Measurements from ENCODE around the gene ICAM2.

ICAM2 gene

GRCh38 chr17:64020056-64020766 is at the start of gene ICAM2:
Gene ICAM2, minus strand, starts transcription at chr17:64020633. Its CDS starts 13,942 bp downstream, at chr17:64006691.
- DNase-seq: peak; percentile 72 to 89

- DNase-seq: no peak
Observed at GRCh38 chr17:64070213-64070612, 49.8 kb upstream of the ICAM2 start.

- no peak for DNase-seq
Observed at GRCh38 chr17:64069143-64069542, 48.7 kb upstream of the ICAM2 start.

- DNase-seq: no peak
Observed at GRCh38 chr17:64067657-64068056, 47.2 kb upstream of the ICAM2 start.

- no peak for DNase-seq
Observed at GRCh38 chr17:64066716-64067115, 46.3 kb upstream of the ICAM2 start.

- DNase-seq: no peak
Observed at GRCh38 chr17:64065161-64065560, 44.7 kb upstream of the ICAM2 start.

GRCh38 chr17:64064331-64064730 is 43.9 kb upstream of the ICAM2 start:
- no peak for DNase-seq

- peak; percentile 47 to 55 for DNase-seq
Observed at GRCh38 chr17:64063766-64064224, 43.4 kb upstream of the ICAM2 start.

- DNase-seq: no peak
Observed at GRCh38 chr17:64063088-64063487, 42.7 kb upstream of the ICAM2 start.

GRCh38 chr17:64061178-64061898 is 40.9 kb upstream of the ICAM2 start:
- no peak for DNase-seq

- no peak for DNase-seq
Observed at GRCh38 chr17:64060331-64060730, 39.9 kb upstream of the ICAM2 start.

GRCh38 chr17:64059756-64060155 is 39.3 kb upstream of the ICAM2 start:
- no peak for DNase-seq

GRCh38 chr17:64058621-64059020 is 38.2 kb upstream of the ICAM2 start:
- no peak for DNase-seq

- no peak for DNase-seq
Observed at GRCh38 chr17:64057701-64058263, 37.3 kb upstream of the ICAM2 start.

GRCh38 chr17:64056269-64057005 is 36.0 kb upstream of the ICAM2 start:
- DNase-seq: no peak

GRCh38 chr17:64055183-64056142 is 35.0 kb upstream of the ICAM2 start:
- DNase-seq: no peak

GRCh38 chr17:64054304-64054703 is 33.9 kb upstream of the ICAM2 start:
- no peak for DNase-seq

- DNase-seq: no peak
Observed at GRCh38 chr17:64053101-64053500, 32.7 kb upstream of the ICAM2 start.

GRCh38 chr17:64051153-64051552 is 30.7 kb upstream of the ICAM2 start:
- no peak for DNase-seq

- DNase-seq: no peak
Observed at GRCh38 chr17:64048805-64049204, 28.4 kb upstream of the ICAM2 start.

GRCh38 chr17:64045176-64045575 is 24.7 kb upstream of the ICAM2 start:
- DNase-seq: no peak

All from stimulated activated CD4-positive, alpha-beta T cell treated with anti-CD3 and anti-CD28 coated beads, Interleukin-4, amount 100 ng/mL, for 4 hours (primary cell).